OCI-LY7 (cell line): Measurements from ENCODE around the gene STAG1.

ENCODE experiments used
- EZH2phosphoT487 ChIP-seq: fragments of 200-600 bp; sonication (generic); IDR thresholded peaks from 2 replicates; pipeline ENCODE4 v1.6.1; 2018; ENCODE audit warnings: low read depth, borderline replicate concordance, mild to moderate bottlenecking, mixed run types, antibody characterized with exemption, low read length, moderate library complexity, mixed read lengths
- TF ChIP-seq, protein P1 (sequence below): fragments of 200-600 bp; sonication (generic); conservative IDR thresholded peaks from 2 replicates; pipeline ENCODE4 v1.5.1; 2014; ENCODE audit warnings: mild to moderate bottlenecking, antibody characterized with exemption, low read length, moderate library complexity, mixed read lengths

DNA sequence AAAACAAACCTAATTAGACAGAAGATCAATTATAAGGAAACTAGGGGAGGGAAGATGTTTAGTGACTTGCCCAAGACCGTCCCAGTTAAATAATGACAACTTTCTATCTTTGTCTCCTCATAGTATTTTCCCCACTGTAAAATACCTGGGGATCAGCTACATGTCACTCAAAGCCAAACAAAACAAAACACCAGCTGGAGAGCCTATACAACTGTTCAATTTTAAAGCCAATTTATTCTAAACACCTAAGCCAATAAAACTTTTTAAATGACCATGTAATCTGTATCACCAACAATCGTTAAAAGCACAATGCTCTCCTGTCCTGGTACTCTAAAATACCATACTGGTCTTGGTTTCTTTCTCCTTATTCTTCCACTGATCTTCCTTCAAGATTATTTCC is 168.4 kb downstream of the STAG1 start:
- TF ChIP-seq, protein P1, sequence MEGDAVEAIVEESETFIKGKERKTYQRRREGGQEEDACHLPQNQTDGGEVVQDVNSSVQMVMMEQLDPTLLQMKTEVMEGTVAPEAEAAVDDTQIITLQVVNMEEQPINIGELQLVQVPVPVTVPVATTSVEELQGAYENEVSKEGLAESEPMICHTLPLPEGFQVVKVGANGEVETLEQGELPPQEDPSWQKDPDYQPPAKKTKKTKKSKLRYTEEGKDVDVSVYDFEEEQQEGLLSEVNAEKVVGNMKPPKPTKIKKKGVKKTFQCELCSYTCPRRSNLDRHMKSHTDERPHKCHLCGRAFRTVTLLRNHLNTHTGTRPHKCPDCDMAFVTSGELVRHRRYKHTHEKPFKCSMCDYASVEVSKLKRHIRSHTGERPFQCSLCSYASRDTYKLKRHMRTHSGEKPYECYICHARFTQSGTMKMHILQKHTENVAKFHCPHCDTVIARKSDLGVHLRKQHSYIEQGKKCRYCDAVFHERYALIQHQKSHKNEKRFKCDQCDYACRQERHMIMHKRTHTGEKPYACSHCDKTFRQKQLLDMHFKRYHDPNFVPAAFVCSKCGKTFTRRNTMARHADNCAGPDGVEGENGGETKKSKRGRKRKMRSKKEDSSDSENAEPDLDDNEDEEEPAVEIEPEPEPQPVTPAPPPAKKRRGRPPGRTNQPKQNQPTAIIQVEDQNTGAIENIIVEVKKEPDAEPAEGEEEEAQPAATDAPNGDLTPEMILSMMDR, result no peak
- TF ChIP-seq EZH2phosphoT487, result no peak
